Umbilical cord (tissue), 2 donors: ENCODE data around the gene BMS1. TPM values are rescaled to one million over a fixed set of nuclear protein-coding genes. Genes with fewer than 3 reads are reported as not detected.

ENCODE experiments used
- DNase-seq: peaks from one replicate; pipeline ENCODE4 v3.0.0-alpha.2; 2015; ENCODE audit warnings: low spot score
- total RNA-seq: library from RNA; depleted of rRNA; stranded (reverse); fragments of >200 nt; gene quantifications from one replicate; pipeline ENCODE4 v1.2.3, GENCODE V29; 2014; ENCODE audit warnings: low replicate concordance; ENCODE audit not compliant: insufficient read depth

The BMS1 gene
- total RNA-seq, 1 donor from 2014 or later, result 11.8 TPM

DNA sequence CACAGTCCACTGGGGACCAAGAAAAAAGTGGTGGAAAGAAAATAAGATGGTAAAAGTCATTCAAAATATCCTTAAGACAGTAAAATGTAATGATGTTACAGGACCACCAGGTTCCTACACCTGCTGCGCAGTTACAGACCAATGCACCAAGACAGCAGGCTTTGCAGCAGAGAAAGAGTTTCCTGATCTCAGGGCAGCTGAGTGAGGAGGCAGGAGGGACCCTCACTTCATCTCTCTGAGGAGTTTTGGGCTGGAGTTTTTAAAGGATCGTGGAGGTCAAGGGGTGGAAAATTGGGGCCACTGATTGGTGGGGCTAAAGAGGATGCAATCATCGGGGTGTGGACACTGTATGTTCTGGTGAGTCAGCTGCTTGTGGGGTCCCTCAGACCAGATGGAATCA lies 100.0 kb downstream of the BMS1 start:
- no peak for DNase-seq

Other genes starting within 250 kb of the BMS1 start
- 29.9 TPM for gene ZNF33B, start 144.2 kb upstream of the BMS1 start, total RNA-seq